SK-N-SH (cell line): ENCODE measurements around the gene JAKMIP3. TPM values are rescaled to one million over a fixed set of nuclear protein-coding genes. Genes with fewer than 3 reads are reported as not detected.

ENCODE experiments used
- CTCF ChIA-PET: fragments of 300-600, 350-600 bp; formaldehyde crosslinking; extraction: SDS; loops from one replicate; lab custom pipeline; 2021; lab: Yijun Ruan, JAX
- POLR2A ChIA-PET: fragments of 350-600 bp; sonication (Branson Sonifier 250); formaldehyde crosslinking; extraction: SDS; loops from one replicate; lab custom pipeline; 2020; ENCODE audit warnings: antibody characterized with exemption, inconsistent platforms; lab: Yijun Ruan, JAX
- DNase-seq: peaks from one replicate; pipeline ENCODE4 v3.0.0; 2012
- H2AFZ ChIP-seq: fragments of 200-600 bp; sonication (generic); 2 replicates; pipeline ENCODE4 v1.8.1; 2016; ENCODE audit warnings: antibody characterized with exemption, mild to moderate bottlenecking, low read depth
- H3F3A ChIP-seq: fragments of 200-600 bp; sonication (generic); replicated peaks from 2 replicates; pipeline ENCODE3; 2016; ENCODE audit warnings: antibody characterized with exemption, mild to moderate bottlenecking; ENCODE audit not compliant: insufficient read depth
- H3K27ac ChIP-seq, 2 experiments: fragments of 200-500 bp in 1 of 2; fragments of 200-600 bp in 1 of 2; sonication (Bioruptor generic) in 1 of 2; sonication (generic), shearing (Covaris generic) in 1 of 2; 2 replicates each; pipeline versions ENCODE4 v1.5.1 to v1.6.1; 2014 to 2016; ENCODE audit warnings: low read depth in 2 of 2, inconsistent platforms in 1 of 2, low read length in 1 of 2, mild to moderate bottlenecking in 1 of 2, mixed read lengths in 1 of 2
- H3K27me3 ChIP-seq: fragments of 200-600 bp; sonication (generic), shearing (Covaris generic); 2 replicates; pipeline ENCODE4 v1.6.1; 2016; ENCODE audit warnings: mixed run types; ENCODE audit not compliant: insufficient read depth
- H3K36me3 ChIP-seq, 2 experiments: fragments of 200-500 bp in 1 of 2; fragments of 200-600 bp in 1 of 2; sonication (Bioruptor generic) in 1 of 2; sonication (generic) in 1 of 2; replicated peaks in 1 of 2; 2 replicates each; pipeline versions ENCODE3 to v1.5.1; 2014 to 2016; ENCODE audit warnings: low read length in 1 of 2, mild to moderate bottlenecking in 1 of 2; ENCODE audit not compliant: insufficient read depth in 2 of 2, control insufficient read depth in 1 of 2
- H3K4me1 ChIP-seq, 2 experiments: fragments of 200-500 bp in 1 of 2; fragments of 200-600 bp in 1 of 2; sonication (Bioruptor generic) in 1 of 2; sonication (generic), shearing (Covaris generic) in 1 of 2; 2 replicates each; pipeline versions ENCODE4 v1.5.1 to v1.6.1; 2014 to 2016; ENCODE audit warnings: low read depth in 1 of 2, low read length in 1 of 2, mixed run types in 1 of 2; ENCODE audit not compliant: insufficient read depth in 2 of 2, control insufficient read depth in 1 of 2
- H3K4me2 ChIP-seq: fragments of 200-600 bp; sonication (generic), shearing (Covaris generic); 2 replicates; pipeline ENCODE4 v1.6.1; 2017; ENCODE audit warnings: mixed run types
- H3K4me3 ChIP-seq, 2 experiments: fragments of 200-500 bp in 1 of 2; fragments of 200-600 bp in 1 of 2; sonication (Bioruptor generic) in 1 of 2; sonication (generic), shearing (Covaris generic) in 1 of 2; 2 replicates each; pipeline versions ENCODE4 v1.5.1 to v1.8.1; 2014 to 2016; ENCODE audit warnings: low read depth in 2 of 2, inconsistent platforms in 1 of 2, low read length in 1 of 2, mild to moderate bottlenecking in 1 of 2, mixed read lengths in 1 of 2, moderate library complexity in 1 of 2
- H3K79me2 ChIP-seq: fragments of 200-600 bp; sonication (generic); 2 replicates; pipeline ENCODE4 v1.8.1; 2017; ENCODE audit warnings: mild to moderate bottlenecking; ENCODE audit not compliant: insufficient read depth
- H3K9ac ChIP-seq: fragments of 200-600 bp; sonication (generic); 2 replicates; pipeline ENCODE4 v1.6.1; 2017; ENCODE audit warnings: mixed run types
- H3K9me2 ChIP-seq: fragments of 200-600 bp; sonication (generic); 2 replicates; pipeline ENCODE4 v1.6.1; 2017; ENCODE audit warnings: mixed run types
- H3K9me3 ChIP-seq: fragments of 200-600 bp; sonication (generic); 2 replicates; pipeline ENCODE4 v1.6.1; 2017; ENCODE audit warnings: mixed run types, mild to moderate bottlenecking, moderate library complexity
- H4K20me1 ChIP-seq: fragments of 200-600 bp; sonication (generic); 2 replicates; pipeline ENCODE4 v1.6.1; 2017; ENCODE audit warnings: mild to moderate bottlenecking, mixed run types; ENCODE audit not compliant: insufficient read depth
- CHD2 ChIP-seq: fragments of 150-350 bp; IDR thresholded peaks from 2 replicates; pipeline ENCODE4 v1.6.1; 2018; ENCODE audit warnings: low read length; ENCODE audit not compliant: partially characterized antibody
- EP300 ChIP-seq, 2 experiments: IDR thresholded peaks; 2 replicates each; pipeline versions ENCODE4 v1.4.0 to v1.6.1; 2012; ENCODE audit warnings: borderline replicate concordance in 1 of 2, low read depth in 1 of 2, low read length in 1 of 2
- IRF3 ChIP-seq: fragments of 150-350 bp; IDR thresholded peaks from 2 replicates; pipeline ENCODE4 v1.6.1; 2016; ENCODE audit warnings: mild to moderate bottlenecking, low read depth, low read length
- MEF2A ChIP-seq: IDR thresholded peaks from 2 replicates; pipeline ENCODE4 v1.4.0; 2012; ENCODE audit warnings: low read depth, borderline replicate concordance
- MXI1 ChIP-seq: IDR thresholded peaks from 2 replicates; pipeline ENCODE4 v1.6.1; 2012; ENCODE audit warnings: mild to moderate bottlenecking, low read depth, low read length, improper control_type of control experiment
- NFIC ChIP-seq: IDR thresholded peaks from 2 replicates; pipeline ENCODE4 v1.4.0; 2012; ENCODE audit warnings: borderline replicate concordance
- SIN3A ChIP-seq: IDR thresholded peaks from 2 replicates; pipeline ENCODE4 v1.6.1; 2012; ENCODE audit warnings: low read depth, mild to moderate bottlenecking, low read length, moderate library complexity, borderline replicate concordance
- TAF1 ChIP-seq: IDR thresholded peaks from 2 replicates; pipeline ENCODE4 v1.6.1; 2012; ENCODE audit warnings: low read depth, mild to moderate bottlenecking, low read length, moderate library complexity, borderline replicate concordance
- ZBTB33 ChIP-seq: IDR thresholded peaks from 2 replicates; pipeline ENCODE4 v1.4.0; 2012; ENCODE audit warnings: low read depth, borderline replicate concordance
- WGBS: methylation state at CpG from one replicate; pipeline ENCODE4 v1.1.6; 2017; ENCODE audit warnings: low lambda C conversion rate; 5-methylcytosine and 5-hydroxymethylcytosine counted together
- polyA plus RNA-seq, 3 experiments: library from polyadenylated mRNA; depleted of rRNA; stranded (reverse); fragments of >200 nt; gene quantifications; 2 replicates each; pipeline ENCODE4 v1.2.3, GENCODE V29; 2012

Gene JAKMIP3
- polyA plus RNA-seq, 1 of the 3 experiments (the other 2 are of a cell fraction) = 0.02 TPM

GRCh38 chr10:132056663-132057062 is 9.1 kb upstream of the JAKMIP3 start:
- Histone ChIP-seq H3K9me2 (no peaks in the 10 kb centered on the region), H3K27ac (no peak overlapping the region), H3K79me2 (no peaks in the 10 kb centered on the region), H3K4me2 (no peak overlapping the region), H3K36me3 (no peaks in the 10 kb centered on the region), H3K27me3 (no peaks in the 10 kb centered on the region), H2AFZ (no peak overlapping the region), H3K4me1 (no peaks in the 10 kb centered on the region; a peak in 1 of 4 replicates), H3K4me3 (no peak overlapping the region), H3K9me3 (no peaks in the 10 kb centered on the region), H4K20me1 (no peaks in the 10 kb centered on the region), H3F3A (no peaks in the 10 kb centered on the region), H3K9ac (no peak overlapping the region)
- no peak for TF ChIP-seq MEF2A
- no peak for TF ChIP-seq IRF3
- TF ChIP-seq SIN3A = no peak
- TF ChIP-seq EP300 (IDR thresholded peaks at IDR 0.05; ENCODE audit: borderline replicate concordance in 1 of 2, low read depth in 1 of 2, low read length in 1 of 2) = no peak
- TF ChIP-seq TAF1 = no peak
- DNase-seq = no peak
- 48% methylated on average over 4 of the region's 9 CpGs for WGBS
- ChIA-PET CTCF (interaction anchor here (1.1 to 1.6 kb wide), 2 partner anchors 10 to 85 kb away, joined by 4 read pairs; no protein-coding TSS in a partner anchor), POLR2A (no interaction called here)

GRCh38 chr10:132057191-132057681 is 8.5 kb upstream of the JAKMIP3 start:
- no peak for DNase-seq
- ChIA-PET POLR2A (no interaction called here), CTCF (interaction anchor here (1.1 kb wide), 1 partner anchor 11 kb away, joined by 4 read pairs; no protein-coding TSS in a partner anchor)
- no peak overlapping the region for H2AFZ ChIP-seq
- H3K4me3 ChIP-seq = no peak overlapping the region
- H3F3A ChIP-seq = no peaks in the 10 kb centered on the region
- no peaks in the 10 kb centered on the region; a peak in 1 of 4 replicates for H3K4me1 ChIP-seq
- H3K27me3 ChIP-seq = no peaks in the 10 kb centered on the region
- TF ChIP-seq ZBTB33 (no peak), CHD2 (no peak), NFIC (no peak), TAF1 (no peak), SIN3A (no peak), MXI1 (no peak)
- H3K36me3 ChIP-seq = no peaks in the 10 kb centered on the region
- no peaks in the 10 kb centered on the region for H3K9me3 ChIP-seq
- H3K9ac ChIP-seq = no peak overlapping the region
- H3K9me2 ChIP-seq = no peaks in the 10 kb centered on the region
- H3K27ac ChIP-seq = no peak overlapping the region
- WGBS = 75% methylated on average over 17 of the region's 21 CpGs
- no peaks in the 10 kb centered on the region for H4K20me1 ChIP-seq
- no peak overlapping the region for H3K4me2 ChIP-seq
- no peaks in the 10 kb centered on the region for H3K79me2 ChIP-seq
